Stimulated activated CD8-positive, alpha-beta memory T cell treated with anti-CD3 and anti-CD28 coated beads, Interleukin-12 subunit alpha, Interleukin-12 subunit beta, amount 100 ng/mL, for 24 hours (primary cell): Measurements from ENCODE around the gene ZNF664.

Source experiments
- DNase-seq: peaks from one replicate; pipeline ENCODE4 v3.0.0-alpha.2; 2020; ENCODE audit errors: extremely low read depth

The ZNF664 gene

GRCh38 chr12:124010687-124011086, 37.7 kb downstream of the ZNF664 start:
- no peak for DNase-seq

GRCh38 chr12:124011435-124012115, 38.6 kb downstream of the ZNF664 start:
- no peak for DNase-seq

GRCh38 chr12:124013073-124013472, 40.1 kb downstream of the ZNF664 start:
- no peak for DNase-seq

GRCh38 chr12:124015494-124016461, 42.8 kb downstream of the ZNF664 start:
- DNase-seq: no peak

- DNase-seq: no peak
These were observed 44.0 kb downstream of the ZNF664 start for GRCh38 chr12:124017064-124017463.

- no peak for DNase-seq
These were observed 45.5 kb downstream of the ZNF664 start for GRCh38 chr12:124018539-124018938.

- DNase-seq: no peak
These were observed 46.1 kb downstream of the ZNF664 start for GRCh38 chr12:124019115-124019514.

- DNase-seq: no peak
These were observed 47.5 kb downstream of the ZNF664 start for GRCh38 chr12:124020514-124020949.

- DNase-seq: no peak
These were observed 48.0 kb downstream of the ZNF664 start for GRCh38 chr12:124021007-124021406.

- no peak for DNase-seq
These were observed 49.1 kb downstream of the ZNF664 start for GRCh38 chr12:124022161-124022560.

- DNase-seq: no peak
These were observed 51.3 kb downstream of the ZNF664 start for GRCh38 chr12:124024263-124024678.

GRCh38 chr12:124024776-124025175, 51.8 kb downstream of the ZNF664 start:
- no peak for DNase-seq

GRCh38 chr12:124025661-124026060, 52.6 kb downstream of the ZNF664 start:
- DNase-seq: no peak

GRCh38 chr12:124026755-124027745, 54.0 kb downstream of the ZNF664 start:
- no peak for DNase-seq

GRCh38 chr12:124027753-124028554, 54.9 kb downstream of the ZNF664 start:
- no peak for DNase-seq

- no peak for DNase-seq
These were observed 55.5 kb downstream of the ZNF664 start for GRCh38 chr12:124028555-124028925.

GRCh38 chr12:124030008-124030407, 57.0 kb downstream of the ZNF664 start:
- no peak for DNase-seq

GRCh38 chr12:124030510-124030909, 57.5 kb downstream of the ZNF664 start:
- DNase-seq: no peak

GRCh38 chr12:124031058-124031457, 58.0 kb downstream of the ZNF664 start:
- no peak for DNase-seq

GRCh38 chr12:124032265-124032886, 59.4 kb downstream of the ZNF664 start:
- DNase-seq: no peak
